ENCODE results near the gene JTB. TPM values are rescaled to one million over a fixed set of nuclear protein-coding genes. Genes with fewer than 3 reads are reported as not detected.

The JTB gene
- total RNA-seq, 1 experiment from 2014 or later: 123 TPM

DNA sequence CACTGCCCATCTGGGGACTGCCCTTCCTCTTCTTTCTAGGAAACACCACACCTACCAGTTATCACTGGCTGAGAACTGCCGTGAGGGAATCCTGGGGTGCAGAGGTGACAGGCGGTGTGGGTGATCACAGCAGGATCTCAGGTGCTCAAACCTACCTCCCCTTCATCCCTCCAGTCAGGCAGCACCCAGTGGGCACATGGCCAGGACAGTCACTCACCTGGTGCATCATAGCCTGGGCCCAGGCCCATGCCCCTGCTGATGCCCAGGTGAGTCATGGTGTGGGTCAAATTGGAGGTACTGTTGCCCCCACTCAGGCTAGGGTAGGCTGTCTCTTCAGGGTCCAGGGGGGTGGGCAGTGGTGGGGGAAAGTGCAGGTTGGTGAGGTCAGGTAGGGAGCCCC, 25.7 kb downstream of the JTB start:
- Histone ChIP-seq H2AFZ (ENCODE audit: low read depth, low read length, poor library complexity, severe bottlenecking) (no peak overlapping the region), H3K79me2 (ENCODE audit: insufficient read depth, low read length) (peaks cover 36% of the 10 kb centered on the region), H3K27ac (ENCODE audit: low read depth, low read length) (no peak overlapping the region), H3K27me3 (ENCODE audit: insufficient read depth, low read length) (no peaks in the 10 kb centered on the region), H3K36me3 (ENCODE audit: control insufficient read depth in 1 of 2, insufficient read depth in 2 of 2, low read length in 2 of 2) (peaks cover 29 to 32% of the 10 kb centered on the region in 2 experiments; a peak in 3 of 4 replicates), H3K9ac (ENCODE audit: low read length) (no peak overlapping the region), H3K9me3 (ENCODE audit: control insufficient read depth in 1 of 2, insufficient read depth in 1 of 2, low read depth in 1 of 2, low read length in 2 of 2) (no peaks in the 10 kb centered on the region), H4K20me1 (ENCODE audit: insufficient read depth) (no peaks in the 10 kb centered on the region), H3K9me2 (ENCODE audit: insufficient read depth) (no peaks in the 10 kb centered on the region), H3K4me2 (ENCODE audit: low read length) (no peak overlapping the region), H3K4me1 (ENCODE audit: control insufficient read depth in 1 of 2, insufficient read depth in 2 of 2, low read length in 2 of 2) (peaks cover 0 to 9% of the 10 kb centered on the region in 2 experiments; a peak in 2 of 4 replicates), H3K4me3 (replicated peaks in 1 of 2; ENCODE audit: low read depth in 1 of 2, low read length in 2 of 2) (no peak overlapping the region)
- DNase-seq (ENCODE audit: low read depth, low spot score) (no peak), ATAC-seq (no peak)
- RAD21 ChIA-PET (ENCODE audit: low non-redundant PET in 1 of 2, low total read pairs in 2 of 2, uncharacterized antibody in 2 of 2, unreplicated experiment in 2 of 2): no interaction called here
- intact Hi-C loops (cut with micrococcal nuclease): no loop called here
- CTCF ChIA-PET: no interaction called here
- BruUV-seq (replicated peaks): no TSS peak
- TF ChIP-seq EZH2phosphoT487 (IDR thresholded peaks at IDR 0.05; ENCODE audit: borderline replicate concordance): no peak
- TF ChIP-seq ELF1 (IDR thresholded peaks at IDR 0.05; ENCODE audit: borderline replicate concordance, low read depth): no peak
- TF ChIP-seq ZFX (IDR thresholded peaks at IDR 0.05): no peak
- POLR2A ChIA-PET: no interaction called here

DNA sequence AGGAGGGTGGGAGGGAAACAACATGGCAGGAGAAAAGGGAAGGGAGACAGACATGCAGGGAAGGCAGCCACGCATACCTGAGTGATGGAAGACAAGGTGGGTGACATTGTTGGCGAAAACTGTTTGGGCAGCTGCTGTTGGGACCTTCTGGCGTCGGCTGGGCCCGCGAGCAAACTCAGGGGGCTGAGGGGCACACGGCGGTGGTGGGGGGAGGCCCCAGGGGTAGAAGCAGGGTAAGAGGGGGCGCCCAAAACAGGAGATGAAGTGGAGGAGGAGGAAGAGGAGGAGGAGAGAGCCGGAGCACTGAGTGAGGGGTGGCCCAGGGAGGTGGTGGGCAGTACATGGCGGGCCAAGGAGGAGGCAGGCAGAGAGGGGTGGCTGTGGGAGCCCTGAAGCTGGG, 26.3 kb downstream of the JTB start:
- POLR2A ChIA-PET: no interaction called here
- H3K9ac ChIP-seq (ENCODE audit: low read length): no peak overlapping the region

More for the DNA sequence above, 26.3 kb downstream of the JTB start:
- TF ChIP-seq TCF7L2 (IDR thresholded peaks at IDR 0.05; ENCODE audit: borderline replicate concordance, extremely low read depth, insufficient read depth, insufficient read length) (no peak), SIN3A (IDR thresholded peaks at IDR 0.05; ENCODE audit: low read depth) (no peak), EGR1 (IDR thresholded peaks at IDR 0.05; ENCODE audit: low read depth) (no peak), FOSL1 (IDR thresholded peaks at IDR 0.05; ENCODE audit: low read depth) (no peak), POLR2AphosphoS5 (IDR thresholded peaks at IDR 0.05; ENCODE audit: low read depth, low read length) (no peak), ELF1 (IDR thresholded peaks at IDR 0.05; ENCODE audit: borderline replicate concordance, low read depth) (no peak), ZNF274 (IDR thresholded peaks at IDR 0.05; ENCODE audit: low read depth, low read length) (no peak), JUND (IDR thresholded peaks at IDR 0.05) (no peak), EZH2phosphoT487 (IDR thresholded peaks at IDR 0.05; ENCODE audit: borderline replicate concordance) (no peak), RAD21 (IDR thresholded peaks at IDR 0.05; ENCODE audit: low read depth) (no peak), CBX3 (IDR thresholded peaks at IDR 0.05; ENCODE audit: low read depth) (no peak)
- TF ChIP-seq, protein P1, sequence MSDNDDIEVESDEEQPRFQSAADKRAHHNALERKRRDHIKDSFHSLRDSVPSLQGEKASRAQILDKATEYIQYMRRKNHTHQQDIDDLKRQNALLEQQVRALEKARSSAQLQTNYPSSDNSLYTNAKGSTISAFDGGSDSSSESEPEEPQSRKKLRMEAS (IDR thresholded peaks at IDR 0.05): no peak
- TF ChIP-seq, protein P2, sequence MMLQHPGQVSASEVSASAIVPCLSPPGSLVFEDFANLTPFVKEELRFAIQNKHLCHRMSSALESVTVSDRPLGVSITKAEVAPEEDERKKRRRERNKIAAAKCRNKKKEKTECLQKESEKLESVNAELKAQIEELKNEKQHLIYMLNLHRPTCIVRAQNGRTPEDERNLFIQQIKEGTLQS (IDR thresholded peaks at IDR 0.05): no peak
- TF ChIP-seq, protein P3, sequence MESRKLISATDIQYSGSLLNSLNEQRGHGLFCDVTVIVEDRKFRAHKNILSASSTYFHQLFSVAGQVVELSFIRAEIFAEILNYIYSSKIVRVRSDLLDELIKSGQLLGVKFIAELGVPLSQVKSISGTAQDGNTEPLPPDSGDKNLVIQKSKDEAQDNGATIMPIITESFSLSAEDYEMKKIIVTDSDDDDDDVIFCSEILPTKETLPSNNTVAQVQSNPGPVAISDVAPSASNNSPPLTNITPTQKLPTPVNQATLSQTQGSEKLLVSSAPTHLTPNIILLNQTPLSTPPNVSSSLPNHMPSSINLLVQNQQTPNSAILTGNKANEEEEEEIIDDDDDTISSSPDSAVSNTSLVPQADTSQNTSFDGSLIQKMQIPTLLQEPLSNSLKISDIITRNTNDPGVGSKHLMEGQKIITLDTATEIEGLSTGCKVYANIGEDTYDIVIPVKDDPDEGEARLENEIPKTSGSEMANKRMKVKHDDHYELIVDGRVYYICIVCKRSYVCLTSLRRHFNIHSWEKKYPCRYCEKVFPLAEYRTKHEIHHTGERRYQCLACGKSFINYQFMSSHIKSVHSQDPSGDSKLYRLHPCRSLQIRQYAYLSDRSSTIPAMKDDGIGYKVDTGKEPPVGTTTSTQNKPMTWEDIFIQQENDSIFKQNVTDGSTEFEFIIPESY (IDR thresholded peaks at IDR 0.05; ENCODE audit: extremely low read depth, insufficient replicate concordance, low read length): no peak
- intact Hi-C loops (cut with micrococcal nuclease): no loop called here
- Histone ChIP-seq H3K27me3 (ENCODE audit: insufficient read depth, low read length) (no peaks in the 10 kb centered on the region), H3K9me2 (ENCODE audit: insufficient read depth) (no peaks in the 10 kb centered on the region), H3K36me3 (ENCODE audit: control insufficient read depth in 1 of 2, insufficient read depth in 2 of 2, low read length in 2 of 2) (peaks cover 29 to 32% of the 10 kb centered on the region in 2 experiments; a peak in 3 of 4 replicates), H2AFZ (ENCODE audit: low read depth, low read length, poor library complexity, severe bottlenecking) (no peak overlapping the region), H3K4me3 (replicated peaks in 1 of 2; ENCODE audit: low read depth in 1 of 2, low read length in 2 of 2) (no peak overlapping the region), H4K20me1 (ENCODE audit: insufficient read depth) (no peaks in the 10 kb centered on the region), H3K79me2 (ENCODE audit: insufficient read depth, low read length) (peaks cover 31% of the 10 kb centered on the region), H3K27ac (ENCODE audit: low read depth, low read length) (no peak overlapping the region), H3K9me3 (ENCODE audit: control insufficient read depth in 1 of 2, insufficient read depth in 1 of 2, low read depth in 1 of 2, low read length in 2 of 2) (no peaks in the 10 kb centered on the region), H3K4me1 (ENCODE audit: control insufficient read depth in 1 of 2, insufficient read depth in 2 of 2, low read length in 2 of 2) (peaks cover 0 to 8% of the 10 kb centered on the region in 2 experiments; a peak in 2 of 4 replicates), H3K4me2 (ENCODE audit: low read length) (no peak overlapping the region)
- DNase-seq (ENCODE audit: low read depth, low spot score) (no peak), ATAC-seq (no peak)
- CTCF ChIA-PET: no interaction called here
- RAD21 ChIA-PET (ENCODE audit: low non-redundant PET in 1 of 2, low total read pairs in 2 of 2, uncharacterized antibody in 2 of 2, unreplicated experiment in 2 of 2): no interaction called here
- no TSS peak for BruUV-seq (replicated peaks)

Data from HCT116 (cell line).